Measurements from ENCODE around the gene SMS.
A peak's percentile ranks its signal among the peaks of the same experiment; 100 is the strongest.
"Not testable (repeated sequence)": the region's sequence is repeated elsewhere in the genome, so short reads cannot be mapped to it uniquely, and the experiment has no call there.

SMS gene

DNA sequence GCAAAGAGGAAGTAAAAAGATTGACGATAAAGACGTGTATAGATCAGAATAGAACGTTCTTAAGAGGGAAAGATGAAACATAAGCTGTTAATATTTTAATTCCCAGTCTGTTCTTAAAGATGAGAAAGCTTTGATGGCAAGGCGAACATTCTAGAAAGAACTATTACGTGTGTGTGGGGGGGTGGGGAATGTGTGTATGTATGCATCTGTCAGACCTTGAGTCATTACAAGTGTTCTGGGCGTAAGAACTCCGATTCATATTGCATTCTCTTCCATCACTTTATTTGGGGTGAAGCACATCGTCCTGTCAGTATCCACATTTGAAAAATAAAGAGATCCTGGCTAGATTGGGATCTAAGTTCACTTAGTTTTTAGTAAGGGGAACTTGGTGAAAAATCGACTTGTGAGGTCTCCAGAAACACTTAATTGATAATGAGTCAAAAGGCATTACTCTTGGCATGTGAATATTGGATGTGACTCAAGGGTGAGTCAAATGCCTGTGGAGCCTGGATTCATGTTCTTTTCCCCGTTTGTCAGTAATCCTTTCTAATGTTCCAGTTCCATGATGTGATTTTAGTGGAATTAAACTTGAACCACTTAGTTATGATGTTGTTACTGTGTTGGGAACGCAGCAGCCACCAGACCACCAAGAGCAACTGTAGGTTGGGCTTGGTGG lies 3.1 kb downstream of the SMS start:
- H3K9me3 Mint-ChIP-seq = no peaks in the 10 kb centered on the region
- no peak for DNase-seq
- peaks cover 51% of the 10 kb centered on the region for H3K4me1 Mint-ChIP-seq (ENCODE audit: low read depth)
- H3K4me3 Mint-ChIP-seq = peak overlapping the region; percentile 85
- peak overlapping the region; percentile 76 for H3K27ac Mint-ChIP-seq
- peaks cover 24% of the 10 kb centered on the region for H3K36me3 Mint-ChIP-seq (ENCODE audit: low read depth)
- H3K27me3 Mint-ChIP-seq = peaks cover 31% of the 10 kb centered on the region

DNA sequence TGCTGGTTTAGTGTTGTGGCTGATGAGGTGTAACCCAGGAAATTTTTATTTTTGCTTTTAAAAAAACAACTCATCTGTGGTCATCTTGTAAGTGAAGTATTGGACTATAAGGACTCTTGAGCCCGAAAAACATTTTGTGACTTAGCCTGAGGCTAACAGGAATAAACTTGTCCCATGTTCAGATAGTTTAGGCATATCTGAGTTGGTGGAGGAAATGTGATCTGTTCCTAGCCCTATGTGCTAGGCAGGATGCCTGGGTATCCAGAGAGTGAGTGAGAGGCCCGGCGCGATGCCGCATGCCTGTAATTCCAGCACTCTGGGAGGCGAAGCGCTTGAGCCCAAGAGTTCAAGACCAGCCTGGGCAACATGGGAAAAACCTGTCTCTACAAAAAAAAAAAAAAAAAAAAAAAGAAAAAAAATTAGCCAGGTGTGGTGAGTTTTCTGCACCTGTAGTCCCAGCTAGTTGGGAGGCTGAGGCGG lies 3.7 kb downstream of the SMS start:
- Mint-ChIP-seq H3K9me3 (no peaks in the 10 kb centered on the region), H3K27ac (peak overlapping the region; percentile 60), H3K36me3 (ENCODE audit: low read depth) (peaks cover 26% of the 10 kb centered on the region), H3K4me3 (peak overlapping the region; percentile 85), H3K27me3 (peaks cover 31% of the 10 kb centered on the region), H3K4me1 (ENCODE audit: low read depth) (peaks cover 54% of the 10 kb centered on the region)
- no peak for DNase-seq

GRCh38 chrX:21946925-21947641 lies 6.6 kb downstream of the SMS start:
- DNase-seq = no peak
- Mint-ChIP-seq H3K9me3 (no peaks in the 10 kb centered on the region), H3K4me1 (ENCODE audit: low read depth) (peaks cover 63% of the 10 kb centered on the region), H3K27ac (peak overlapping the region; percentile 37), H3K27me3 (peaks cover 18% of the 10 kb centered on the region), H3K36me3 (ENCODE audit: low read depth) (peaks cover 26% of the 10 kb centered on the region), H3K4me3 (no peak overlapping the region)

GRCh38 chrX:21947671-21948070 lies 7.2 kb downstream of the SMS start:
- Mint-ChIP-seq H3K36me3 (ENCODE audit: low read depth) (peaks cover 21% of the 10 kb centered on the region), H3K4me1 (ENCODE audit: low read depth) (peaks cover 61% of the 10 kb centered on the region), H3K9me3 (no peaks in the 10 kb centered on the region), H3K27ac (no peak overlapping the region), H3K4me3 (no peak overlapping the region), H3K27me3 (peaks cover 19% of the 10 kb centered on the region)
- DNase-seq = no peak

GRCh38 chrX:21948897-21949578 lies 8.5 kb downstream of the SMS start:
- Mint-ChIP-seq H3K36me3 (ENCODE audit: low read depth) (peaks cover 13% of the 10 kb centered on the region), H3K4me1 (ENCODE audit: low read depth) (peaks cover 50% of the 10 kb centered on the region), H3K9me3 (no peaks in the 10 kb centered on the region), H3K4me3 (no peak overlapping the region), H3K27me3 (peaks cover 15% of the 10 kb centered on the region), H3K27ac (no peak overlapping the region)
- no peak for DNase-seq

- H3K4me1 Mint-ChIP-seq (ENCODE audit: low read depth) = peaks cover 49% of the 10 kb centered on the region
Measured at GRCh38 chrX:21949689-21950088, 9.2 kb downstream of the SMS start.

GRCh38 chrX:21950557-21950956 lies 10.0 kb downstream of the SMS start:
- not testable (repeated sequence) for H3K27ac Mint-ChIP-seq, DNase-seq, H3K9me3 Mint-ChIP-seq, H3K4me3 Mint-ChIP-seq
- Mint-ChIP-seq H3K36me3 (ENCODE audit: low read depth) (peaks cover 14% of the 10 kb centered on the region), H3K27me3 (peaks cover 21% of the 10 kb centered on the region), H3K4me1 (ENCODE audit: low read depth) (peaks cover 53% of the 10 kb centered on the region)

More at GRCh38 chrX:21949689-21950088, 9.2 kb downstream of the SMS start:
- no peak overlapping the region for H3K27ac Mint-ChIP-seq
- H3K9me3 Mint-ChIP-seq = no peaks in the 10 kb centered on the region
- DNase-seq = no peak
- H3K27me3 Mint-ChIP-seq = peaks cover 15% of the 10 kb centered on the region
- no peak overlapping the region for H3K4me3 Mint-ChIP-seq
- H3K36me3 Mint-ChIP-seq (ENCODE audit: low read depth) = peaks cover 15% of the 10 kb centered on the region

- Mint-ChIP-seq H3K4me3 (no peak overlapping the region), H3K27me3 (peaks cover 14% of the 10 kb centered on the region), H3K36me3 (ENCODE audit: low read depth) (peaks cover 19% of the 10 kb centered on the region), H3K4me1 (ENCODE audit: low read depth) (peaks cover 40% of the 10 kb centered on the region), H3K27ac (no peak overlapping the region), H3K9me3 (no peaks in the 10 kb centered on the region)
- DNase-seq = no peak
Measured at GRCh38 chrX:21952624-21953023, 12.1 kb downstream of the SMS start.

- H3K4me1 Mint-ChIP-seq (ENCODE audit: low read depth) = peaks cover 42% of the 10 kb centered on the region
- not testable (repeated sequence) for H3K27ac Mint-ChIP-seq, H3K4me3 Mint-ChIP-seq
Measured at GRCh38 chrX:21953195-21953830, 12.8 kb downstream of the SMS start.

GRCh38 chrX:21955403-21956189 lies 15.1 kb downstream of the SMS start:
- DNase-seq = no peak
- peaks cover 11% of the 10 kb centered on the region for H3K36me3 Mint-ChIP-seq (ENCODE audit: low read depth)
- H3K4me1 Mint-ChIP-seq (ENCODE audit: low read depth) = peaks cover 54% of the 10 kb centered on the region
- peaks cover 14% of the 10 kb centered on the region for H3K27me3 Mint-ChIP-seq
- no peak overlapping the region for H3K27ac Mint-ChIP-seq
- H3K4me3 Mint-ChIP-seq = no peak overlapping the region
- H3K9me3 Mint-ChIP-seq = no peaks in the 10 kb centered on the region

More at GRCh38 chrX:21953195-21953830, 12.8 kb downstream of the SMS start:
- DNase-seq, H3K27me3 Mint-ChIP-seq, H3K9me3 Mint-ChIP-seq: not testable (repeated sequence)
- H3K36me3 Mint-ChIP-seq (ENCODE audit: low read depth) = peaks cover 19% of the 10 kb centered on the region

DNA sequence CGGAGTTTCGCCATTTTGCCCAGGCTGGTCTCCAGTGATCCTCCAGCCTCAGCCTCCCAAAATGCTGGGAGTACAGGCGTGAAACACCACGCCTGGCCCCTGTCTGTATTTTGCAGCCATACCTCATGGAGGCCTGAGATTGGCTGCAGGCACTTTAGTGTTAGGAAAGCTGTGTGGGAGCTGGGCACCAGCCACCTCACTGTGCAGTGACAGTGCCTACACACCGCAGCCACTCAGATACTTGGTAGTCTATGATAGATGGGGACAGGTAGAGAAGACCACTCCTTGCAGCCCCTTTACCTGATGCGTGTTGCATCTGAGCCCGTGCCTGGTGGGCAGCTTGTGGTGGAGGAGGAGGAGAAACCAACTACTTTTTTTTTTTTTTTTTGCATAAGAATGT lies 16.3 kb downstream of the SMS start:
- Mint-ChIP-seq H3K9me3 (no peaks in the 10 kb centered on the region), H3K27ac (no peak overlapping the region), H3K4me1 (ENCODE audit: low read depth) (peaks cover 54% of the 10 kb centered on the region), H3K27me3 (peaks cover 22% of the 10 kb centered on the region), H3K36me3 (ENCODE audit: low read depth) (peaks cover 11% of the 10 kb centered on the region), H3K4me3 (no peak overlapping the region)
- DNase-seq = no peak

GRCh38 chrX:21958187-21958586 lies 17.7 kb downstream of the SMS start:
- H3K36me3 Mint-ChIP-seq (ENCODE audit: low read depth) = peaks cover 11% of the 10 kb centered on the region
- peaks cover 24% of the 10 kb centered on the region for H3K27me3 Mint-ChIP-seq
- H3K27ac Mint-ChIP-seq = no peak overlapping the region
- no peak overlapping the region for H3K4me3 Mint-ChIP-seq
- no peak for DNase-seq
- H3K4me1 Mint-ChIP-seq (ENCODE audit: low read depth) = peaks cover 60% of the 10 kb centered on the region
- H3K9me3 Mint-ChIP-seq = no peaks in the 10 kb centered on the region

- Mint-ChIP-seq H3K4me1 (ENCODE audit: low read depth) (peaks cover 60% of the 10 kb centered on the region), H3K36me3 (ENCODE audit: low read depth) (peaks cover 11% of the 10 kb centered on the region), H3K9me3 (no peaks in the 10 kb centered on the region), H3K27me3 (peaks cover 24% of the 10 kb centered on the region), H3K4me3 (no peak overlapping the region), H3K27ac (no peak overlapping the region)
- no peak for DNase-seq
Measured at GRCh38 chrX:21958916-21959315, 18.4 kb downstream of the SMS start.
